ENCODE data around the gene MAX. TPM values are rescaled to one million over a fixed set of nuclear protein-coding genes. Genes with fewer than 3 reads are reported as not detected.

The MAX gene
- total RNA-seq, 1 donor, result 57.9 TPM

GRCh38 chr14:65069874-65070413 lies 32.4 kb downstream of the MAX start:
- TF ChIP-seq, protein P1, sequence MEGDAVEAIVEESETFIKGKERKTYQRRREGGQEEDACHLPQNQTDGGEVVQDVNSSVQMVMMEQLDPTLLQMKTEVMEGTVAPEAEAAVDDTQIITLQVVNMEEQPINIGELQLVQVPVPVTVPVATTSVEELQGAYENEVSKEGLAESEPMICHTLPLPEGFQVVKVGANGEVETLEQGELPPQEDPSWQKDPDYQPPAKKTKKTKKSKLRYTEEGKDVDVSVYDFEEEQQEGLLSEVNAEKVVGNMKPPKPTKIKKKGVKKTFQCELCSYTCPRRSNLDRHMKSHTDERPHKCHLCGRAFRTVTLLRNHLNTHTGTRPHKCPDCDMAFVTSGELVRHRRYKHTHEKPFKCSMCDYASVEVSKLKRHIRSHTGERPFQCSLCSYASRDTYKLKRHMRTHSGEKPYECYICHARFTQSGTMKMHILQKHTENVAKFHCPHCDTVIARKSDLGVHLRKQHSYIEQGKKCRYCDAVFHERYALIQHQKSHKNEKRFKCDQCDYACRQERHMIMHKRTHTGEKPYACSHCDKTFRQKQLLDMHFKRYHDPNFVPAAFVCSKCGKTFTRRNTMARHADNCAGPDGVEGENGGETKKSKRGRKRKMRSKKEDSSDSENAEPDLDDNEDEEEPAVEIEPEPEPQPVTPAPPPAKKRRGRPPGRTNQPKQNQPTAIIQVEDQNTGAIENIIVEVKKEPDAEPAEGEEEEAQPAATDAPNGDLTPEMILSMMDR (IDR thresholded peaks at IDR 0.05; ENCODE audit: insufficient read depth, low read depth, low read length), result no peak
- no peak overlapping the region for H3K4me3 ChIP-seq (ENCODE audit: low read depth, low read length)
- DNase-seq (ENCODE audit: low read depth), result no peak

- DNase-seq (ENCODE audit: low read depth), result no peak
- TF ChIP-seq, protein P1 (IDR thresholded peaks at IDR 0.05; ENCODE audit: insufficient read depth, low read depth, low read length), result no peak
- no peak overlapping the region for H3K4me3 ChIP-seq (ENCODE audit: low read depth, low read length)
These were observed 36.6 kb downstream of the MAX start for GRCh38 chr14:65065719-65066118.

DNA sequence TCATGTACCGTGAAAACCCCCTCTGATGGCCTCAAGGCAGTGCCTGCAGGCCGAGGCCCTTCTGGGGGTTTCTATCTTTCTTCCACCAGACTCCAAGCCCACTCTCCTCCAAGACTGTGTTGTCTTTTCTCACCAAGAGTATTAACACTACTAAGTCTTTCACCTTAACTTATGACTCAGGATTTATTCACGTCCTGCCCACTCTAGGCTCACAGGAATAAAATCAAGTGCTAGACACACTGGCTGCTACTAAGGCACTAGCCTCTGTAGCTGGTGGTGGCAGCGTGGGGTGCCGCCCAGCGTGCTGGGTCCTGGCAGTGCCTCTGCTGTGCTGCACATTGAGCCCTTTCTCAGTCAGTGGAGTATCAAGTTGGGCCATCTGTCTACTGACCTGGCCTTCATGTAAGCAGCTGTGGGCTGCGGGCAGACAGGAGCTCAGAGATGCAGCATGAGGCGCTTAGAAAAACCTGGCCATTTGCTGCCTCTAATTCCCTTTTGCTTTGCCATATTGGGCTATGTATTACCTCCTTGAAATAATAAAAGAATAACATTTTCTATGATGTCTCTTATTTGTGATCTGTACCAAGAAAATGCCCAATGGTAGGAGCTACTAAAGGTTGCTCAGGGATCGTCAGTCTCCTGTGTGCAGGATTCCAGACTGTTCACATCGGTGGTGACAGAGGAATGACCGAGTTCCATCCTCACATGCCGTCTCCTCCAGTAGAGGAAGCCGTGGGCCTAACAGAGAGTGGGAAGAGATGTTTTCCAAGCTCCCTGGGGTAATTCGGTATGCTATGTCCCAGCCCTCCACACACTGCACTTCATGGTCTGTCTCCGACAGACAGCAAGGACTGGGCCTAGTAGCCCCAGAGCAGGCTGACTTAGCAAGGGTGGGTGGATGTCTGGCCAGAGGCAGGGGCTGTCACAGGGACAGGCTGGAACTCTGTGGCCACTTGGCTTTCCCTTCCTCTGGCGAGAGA lies 39.9 kb downstream of the MAX start:
- DNase-seq (ENCODE audit: low read depth), result no peak
- TF ChIP-seq, protein P1 (IDR thresholded peaks at IDR 0.05; ENCODE audit: insufficient read depth, low read depth, low read length), result no peak
- no peak overlapping the region for H3K4me3 ChIP-seq (ENCODE audit: low read depth, low read length)

DNA sequence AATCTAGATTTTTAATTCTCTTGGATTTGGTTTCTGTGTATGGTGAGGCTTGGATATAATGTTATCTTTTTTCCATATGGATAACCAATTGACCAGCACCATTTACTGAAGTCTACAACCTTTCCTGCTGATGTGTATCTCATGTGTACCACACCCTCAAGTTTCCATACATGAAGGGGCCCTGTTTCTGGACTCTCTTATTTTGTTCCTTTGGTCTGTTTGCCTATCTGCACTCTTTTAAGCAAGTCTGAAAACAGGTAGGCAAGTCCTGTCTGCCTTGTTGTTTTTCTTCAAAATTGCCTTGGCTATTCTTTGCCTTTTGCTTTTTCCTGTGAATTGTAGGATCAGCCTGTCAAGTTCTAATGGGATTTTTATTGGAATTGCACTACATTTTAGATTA lies 44.6 kb downstream of the MAX start:
- TF ChIP-seq, protein P1 (IDR thresholded peaks at IDR 0.05; ENCODE audit: insufficient read depth, low read depth, low read length), result no peak
- H3K4me3 ChIP-seq (ENCODE audit: low read depth, low read length), result no peak overlapping the region
- no peak for DNase-seq (ENCODE audit: low read depth)

DNA sequence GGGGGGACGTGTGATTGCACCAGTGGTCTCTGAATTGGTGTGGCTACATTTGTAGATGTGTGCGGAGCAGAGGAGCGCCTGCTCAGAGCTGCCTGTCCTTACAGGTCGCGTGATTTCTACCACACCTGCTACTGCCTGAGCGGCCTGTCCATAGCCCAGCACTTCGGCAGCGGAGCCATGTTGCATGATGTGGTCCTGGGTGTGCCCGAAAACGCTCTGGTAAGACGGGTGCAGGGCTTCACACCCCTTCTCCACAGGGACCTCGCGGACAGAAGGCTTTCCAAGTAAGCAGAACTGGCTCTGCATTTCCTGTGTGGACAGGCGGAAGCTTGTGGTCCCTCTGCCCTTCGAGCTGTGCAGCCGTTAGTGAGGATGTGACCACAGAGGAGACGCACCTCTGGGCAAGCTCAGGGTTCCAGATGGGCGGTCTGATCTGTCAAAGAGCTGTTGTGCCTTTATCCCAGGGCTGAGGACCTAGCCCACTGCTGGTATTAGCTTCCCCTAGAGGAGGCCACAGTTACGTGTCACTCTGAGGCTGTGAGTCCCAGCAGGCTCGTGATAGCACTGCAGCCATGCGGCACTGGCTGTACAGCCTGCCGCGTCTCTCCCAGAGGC lies 47.7 kb downstream of the MAX start:
- H3K4me3 ChIP-seq (ENCODE audit: low read depth, low read length), result no peak overlapping the region
- TF ChIP-seq, protein P1 (IDR thresholded peaks at IDR 0.05; ENCODE audit: insufficient read depth, low read depth, low read length), result no peak
- no peak for DNase-seq (ENCODE audit: low read depth)

DNA sequence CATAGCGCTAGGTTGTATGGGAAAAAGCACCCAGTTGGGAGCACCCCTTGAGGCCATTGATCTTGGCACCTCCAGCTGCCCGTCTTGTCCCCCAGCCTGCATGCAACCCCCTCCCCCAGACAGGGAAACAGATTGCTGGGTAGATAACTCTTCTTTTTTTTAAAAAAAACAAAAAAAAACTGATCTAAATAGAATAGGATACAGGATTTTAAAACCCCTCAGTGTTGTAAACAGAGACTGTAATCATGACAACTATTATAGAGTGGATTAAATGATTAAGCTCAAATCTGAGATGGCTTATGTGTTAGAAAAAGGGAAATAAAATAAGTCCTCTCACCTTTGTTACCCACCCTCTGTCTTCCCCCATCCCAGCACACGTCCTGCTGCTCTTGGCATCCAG lies 48.9 kb downstream of the MAX start:
- TF ChIP-seq, protein P1 (IDR thresholded peaks at IDR 0.05; ENCODE audit: insufficient read depth, low read depth, low read length), result no peak
- H3K4me3 ChIP-seq (ENCODE audit: low read depth, low read length), result no peak overlapping the region
- no peak for DNase-seq (ENCODE audit: low read depth)
